Tibial nerve (tissue), 4 donors: ENCODE data around the gene ACADSB.

Source experiments
- EP300 ChIP-seq, 2 donors: sonication (generic); formaldehyde crosslinking; IDR thresholded peaks; one replicate each; pipeline ENCODE4 v1.6.1; 2017; ENCODE audit warnings: antibody characterized with exemption in 2 of 2, mild to moderate bottlenecking in 1 of 2
- POLR2A ChIP-seq, 2 donors: fragments of 450-650 bp; IDR thresholded peaks; one replicate each; pipeline ENCODE4 v1.6.1; 2017; ENCODE audit warnings: antibody characterized with exemption in 2 of 2, mild to moderate bottlenecking in 2 of 2, moderate library complexity in 2 of 2
- TF ChIP-seq, protein P1 (sequence below), 5 experiments: fragments of 200-600 bp in 3 of 5; fragments of 450-650 bp in 2 of 5; sonication (generic) in 3 of 5; IDR thresholded peaks; one replicate each; pipeline ENCODE4 v1.5.1; 2016 to 2019; ENCODE audit warnings: antibody characterized with exemption in 5 of 5, mild to moderate bottlenecking in 3 of 5, moderate library complexity in 2 of 5

DNA sequence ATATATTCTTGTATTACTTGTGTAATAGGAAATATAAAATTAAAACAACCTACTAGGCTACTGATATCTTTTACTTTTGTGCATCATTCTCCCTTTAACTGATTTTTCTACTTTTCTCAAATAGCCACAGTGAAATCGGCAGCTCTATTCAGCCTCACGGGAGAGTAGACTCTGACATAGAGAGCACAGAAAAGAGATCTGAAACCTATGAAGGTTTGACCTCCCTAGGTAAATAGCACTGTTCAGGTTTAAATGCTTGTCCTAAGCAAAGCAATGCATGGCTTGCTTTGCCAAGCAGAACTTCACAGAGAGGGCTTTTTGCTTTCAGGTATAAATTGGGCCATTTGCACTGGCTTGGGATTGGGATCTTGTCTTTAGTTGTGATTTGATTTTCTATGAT is 53.1 kb downstream of the ACADSB start:
- TF ChIP-seq POLR2A (IDR thresholded peaks at IDR 0.05) (no peak), EP300 (IDR thresholded peaks at IDR 0.05) (no peak)
- TF ChIP-seq, protein P1, sequence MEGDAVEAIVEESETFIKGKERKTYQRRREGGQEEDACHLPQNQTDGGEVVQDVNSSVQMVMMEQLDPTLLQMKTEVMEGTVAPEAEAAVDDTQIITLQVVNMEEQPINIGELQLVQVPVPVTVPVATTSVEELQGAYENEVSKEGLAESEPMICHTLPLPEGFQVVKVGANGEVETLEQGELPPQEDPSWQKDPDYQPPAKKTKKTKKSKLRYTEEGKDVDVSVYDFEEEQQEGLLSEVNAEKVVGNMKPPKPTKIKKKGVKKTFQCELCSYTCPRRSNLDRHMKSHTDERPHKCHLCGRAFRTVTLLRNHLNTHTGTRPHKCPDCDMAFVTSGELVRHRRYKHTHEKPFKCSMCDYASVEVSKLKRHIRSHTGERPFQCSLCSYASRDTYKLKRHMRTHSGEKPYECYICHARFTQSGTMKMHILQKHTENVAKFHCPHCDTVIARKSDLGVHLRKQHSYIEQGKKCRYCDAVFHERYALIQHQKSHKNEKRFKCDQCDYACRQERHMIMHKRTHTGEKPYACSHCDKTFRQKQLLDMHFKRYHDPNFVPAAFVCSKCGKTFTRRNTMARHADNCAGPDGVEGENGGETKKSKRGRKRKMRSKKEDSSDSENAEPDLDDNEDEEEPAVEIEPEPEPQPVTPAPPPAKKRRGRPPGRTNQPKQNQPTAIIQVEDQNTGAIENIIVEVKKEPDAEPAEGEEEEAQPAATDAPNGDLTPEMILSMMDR (IDR thresholded peaks at IDR 0.05), result no peak
